HepG2 (cell line): Measurements from ENCODE around the gene CCND1. TPM values are rescaled to one million over a fixed set of nuclear protein-coding genes. Genes with fewer than 3 reads are reported as not detected.

Source experiments
- ATAC-seq: fragments of 200-7000 bp; cut with Tn5 transposase; 3 replicates; pipeline ENCODE4 v1.9.1; 2020; ENCODE audit warnings: mild to moderate bottlenecking, moderate library complexity
- BruUV-seq: library from RNA; stranded (reverse); fragments of 400-500 nt; replicated peaks from 2 replicates; lab custom pipeline; 2021; lab: Mats Ljungman, UMichigan
- CTCF ChIA-PET: fragments of 300-600 bp; formaldehyde crosslinking; extraction: SDS; loops from one replicate; lab custom pipeline; 2021; ENCODE audit warnings: low total read pairs, inconsistent platforms, low intra/inter-chr PET ratio; lab: Yijun Ruan, JAX
- POLR2A ChIA-PET: fragments of 350-600 bp; sonication (Branson Sonifier 250); formaldehyde crosslinking; loops from one replicate; lab custom pipeline; 2020; ENCODE audit warnings: antibody characterized with exemption, inconsistent platforms; lab: Yijun Ruan, JAX
- DNase-seq: peaks from one replicate; pipeline ENCODE4 v3.0.0-alpha.2; 2015; ENCODE audit warnings: low spot score
- FAIRE-seq: peaks from 3 replicates; lab custom pipeline; 2011; peaks lifted over from hg19 to GRCh38; lab: Jason Lieb, UNC
- H2AFZ ChIP-seq: one replicate; pipeline ENCODE4 v1.6.1; 2011; ENCODE audit warnings: low read length, inconsistent platforms
- H3K27ac ChIP-seq: fragments of 300-600 bp; 3 replicates; pipeline ENCODE4 v1.8.0; 2011; ENCODE audit warnings: mixed run types, mild to moderate bottlenecking, mixed read lengths, low read length, inconsistent platforms; ENCODE audit not compliant: insufficient read depth; ENCODE audit errors: extremely low read length
- H3K27me3 ChIP-seq, 2 experiments: fragments of 200-600 bp in 1 of 2; 2 replicates in 1 of 2; 3 replicates in 1 of 2; pipeline versions ENCODE4 v1.6.0 to v1.8.0; 2011; ENCODE audit warnings: low read length in 2 of 2, mild to moderate bottlenecking in 2 of 2, moderate library complexity in 2 of 2, inconsistent platforms in 1 of 2; ENCODE audit not compliant: insufficient read depth in 2 of 2, control insufficient read depth in 1 of 2
- H3K36me3 ChIP-seq, 2 experiments: fragments of 200-600 bp in 1 of 2; replicated peaks in 1 of 2; 2 replicates in 1 of 2; 3 replicates in 1 of 2; pipeline versions ENCODE4 v1.5.1 to v1.8.0; 2011; ENCODE audit warnings: low read length in 2 of 2, inconsistent platforms in 1 of 2; ENCODE audit not compliant: insufficient read depth in 2 of 2, control insufficient read depth in 1 of 2
- H3K4me1 ChIP-seq: 2 replicates; pipeline ENCODE4 v1.5.1; 2012; ENCODE audit warnings: low read length, inconsistent platforms; ENCODE audit not compliant: insufficient read depth
- H3K4me2 ChIP-seq: 2 replicates; pipeline ENCODE4 v1.6.0; 2011; ENCODE audit warnings: low read depth, low read length, inconsistent platforms
- H3K4me3 ChIP-seq, 3 experiments: fragments of 200-600 bp in 1 of 3; sonication (generic), shearing (Covaris generic) in 1 of 3; replicated peaks in 1 of 3; 2 replicates each; pipeline ENCODE4 v1.5.1; 2011 to 2016; ENCODE audit warnings: low read length in 3 of 3, inconsistent platforms in 2 of 3, low read depth in 2 of 3, mild to moderate bottlenecking in 2 of 3, control low read depth in 1 of 3, mixed read lengths in 1 of 3; ENCODE audit not compliant: insufficient read depth in 1 of 3
- H3K79me2 ChIP-seq: one replicate; pipeline ENCODE4 v1.6.1; 2011; ENCODE audit warnings: low read length, inconsistent platforms; ENCODE audit not compliant: insufficient read depth
- H3K9ac ChIP-seq: 2 replicates; pipeline ENCODE4 v1.6.0; 2011; ENCODE audit warnings: mild to moderate bottlenecking, low read depth, low read length, inconsistent platforms; ENCODE audit not compliant: insufficient read depth
- H3K9me3 ChIP-seq: 2 replicates; pipeline ENCODE4 v1.5.1; 2012; ENCODE audit warnings: mild to moderate bottlenecking, low read length
- H4K20me1 ChIP-seq: 2 replicates; pipeline ENCODE4 v1.6.0; 2011; ENCODE audit warnings: inconsistent platforms, mild to moderate bottlenecking, low read length, moderate library complexity; ENCODE audit not compliant: insufficient read depth
- ADNP ChIP-seq: sonication (generic); formaldehyde crosslinking; IDR thresholded peaks from 2 replicates; pipeline ENCODE4 v1.4.0; 2020; ENCODE audit warnings: missing genetic modification reagents
- NR2F6 ChIP-seq, 2 experiments: IDR thresholded peaks; 2 replicates each; pipeline ENCODE4 v1.6.1; 2016; ENCODE audit warnings: antibody characterized with exemption in 1 of 2, mild to moderate bottlenecking in 1 of 2
- RFX3 ChIP-seq: IDR thresholded peaks from 2 replicates; pipeline ENCODE4 v1.6.1; 2016; ENCODE audit warnings: missing biosample characterization, missing genetic modification reagents
- SIX4 ChIP-seq: sonication (generic); formaldehyde crosslinking; IDR thresholded peaks from 2 replicates; pipeline ENCODE4 v1.4.0; 2020; ENCODE audit warnings: missing genetic modification reagents
- ZNF263 ChIP-seq: sonication (generic); formaldehyde crosslinking; IDR thresholded peaks from 2 replicates; pipeline ENCODE4 v1.4.0; 2020; ENCODE audit warnings: missing genetic modification reagents
- ZNF605 ChIP-seq: sonication (generic); formaldehyde crosslinking; IDR thresholded peaks from 2 replicates; pipeline ENCODE4 v1.8.0; 2022; ENCODE audit warnings: mild to moderate bottlenecking, missing genetic modification reagents
- ZNF646 ChIP-seq: sonication (generic); formaldehyde crosslinking; IDR thresholded peaks from 2 replicates; pipeline ENCODE4 v1.9.0; 2021; ENCODE audit warnings: mild to moderate bottlenecking, missing genetic modification reagents
- ZNF674 ChIP-seq: sonication (generic); formaldehyde crosslinking; IDR thresholded peaks from 2 replicates; pipeline ENCODE4 v1.5.0; 2020; ENCODE audit warnings: low read depth, mild to moderate bottlenecking, missing genetic modification reagents
- ZNF737 ChIP-seq: sonication (generic); formaldehyde crosslinking; IDR thresholded peaks from 2 replicates; pipeline ENCODE4 v1.5.0; 2020; ENCODE audit warnings: missing genetic modification reagents, mild to moderate bottlenecking, borderline replicate concordance
- ZNF768 ChIP-seq: sonication (generic); formaldehyde crosslinking; IDR thresholded peaks from 2 replicates; pipeline ENCODE4 v1.4.0; 2020; ENCODE audit warnings: missing genetic modification reagents
- ZNF772 ChIP-seq: sonication (generic); formaldehyde crosslinking; IDR thresholded peaks from 2 replicates; pipeline ENCODE4 v1.5.0; 2020; ENCODE audit warnings: mild to moderate bottlenecking, missing genetic modification reagents
- ZNF841 ChIP-seq: sonication (generic); formaldehyde crosslinking; IDR thresholded peaks from 2 replicates; pipeline ENCODE4 v1.8.1; 2023; ENCODE audit warnings: missing genetic modification reagents, borderline replicate concordance
- ZSCAN20 ChIP-seq: sonication (generic); formaldehyde crosslinking; IDR thresholded peaks from 2 replicates; pipeline ENCODE4 v1.4.0; 2020; ENCODE audit warnings: missing genetic modification reagents, mild to moderate bottlenecking, borderline replicate concordance
- whole genome bisulfite sequencing: methylation state at CpG from one replicate; pipeline ENCODE4 v1.1.6; 2017; ENCODE audit warnings: low lambda C conversion rate; 5-methylcytosine and 5-hydroxymethylcytosine counted together
- in situ Hi-C: cut with HindIII; loops from 2 replicates; pipeline ENCODE4 v1.10.0; 2017; ENCODE audit warnings: low pct_unique_long_range_greater_than_20kb; ENCODE audit not compliant: extremely low pct_ligation_motif_present
- intact Hi-C: fragments of 100-400 bp; cut with micrococcal nuclease; formaldehyde crosslinking; loops from one replicate; pipeline ENCODE4 v1.10.0; 2022; ENCODE audit not compliant: unreplicated experiment
- polyA plus RNA-seq, 8 experiments: library from polyadenylated mRNA; depleted of rRNA in 3 of 8; stranded (reverse) in 7 of 8; unstranded in 1 of 8; fragments of >200 nt; fragmentation: Illumina TruSeq in 4 of 8; extraction: Trizol in 4 of 8; gene quantifications; 2 replicates each; pipeline versions ENCODE4 v1.2.1 to v1.2.3, GENCODE V29; 2011 to 2016; ENCODE audit warnings: low read depth in 4 of 8, missing spikeins in 1 of 8, mixed read lengths in 1 of 8; ENCODE audit not compliant: insufficient read depth in 1 of 8
- total RNA-seq, 5 experiments: library from RNA; depleted of rRNA; stranded (reverse); fragments of >200 nt; fragmentation: Illumina TruSeq; extraction: Trizol; gene quantifications; 2 replicates each; pipeline ENCODE4 v1.2.3, GENCODE V29; 2016; ENCODE audit warnings: low read depth in 1 of 5
- TF ChIP-seq, protein P1 (sequence below): sonication (generic); formaldehyde crosslinking; IDR thresholded peaks from 2 replicates; pipeline ENCODE4 v1.8.0; 2022; ENCODE audit warnings: mild to moderate bottlenecking, missing genetic modification reagents
- TF ChIP-seq, protein P2 (sequence below): sonication (generic); formaldehyde crosslinking; IDR thresholded peaks from 2 replicates; pipeline ENCODE4 v1.4.0; 2020; ENCODE audit warnings: missing genetic modification reagents

Gene CCND1
- total and polyA plus RNA-seq, 2 of the 13 experiments (the other 11 are each of a cell fraction or from before 2014, with no cell fraction given), result 107 to 136 TPM

- no peaks in the 10 kb centered on the region for H3K36me3 ChIP-seq
- H3K27ac ChIP-seq, result no peak overlapping the region
- BruUV-seq, result no TSS peak
- intact Hi-C loops (no loop called here), in situ Hi-C loops (no loop called here)
- H3K9ac ChIP-seq, result no peak overlapping the region
- POLR2A ChIA-PET, result no interaction called here
- H3K4me1 ChIP-seq, result peaks cover 62% of the 10 kb centered on the region
- no peak for DNase-seq
- peaks cover 2 to 34% of the 10 kb centered on the region in 2 experiments; a peak in 3 of 5 replicates for H3K27me3 ChIP-seq
- no peaks in the 10 kb centered on the region for H3K79me2 ChIP-seq
- no peaks in the 10 kb centered on the region for H4K20me1 ChIP-seq
- WGBS, result 46% methylated on average over 13 of the region's 15 CpGs
- no peaks in the 10 kb centered on the region for H3K9me3 ChIP-seq
- no peak overlapping the region for H3K4me2 ChIP-seq
- ATAC-seq, result no peak
- CTCF ChIA-PET, result no interaction called here
- H2AFZ ChIP-seq, result no peak overlapping the region
- H3K4me3 ChIP-seq, result no peak overlapping the region
- FAIRE-seq, result no peak
- TF ChIP-seq RFX3 (no peak), ZSCAN20 (no peak), ZNF768 (CRISPR knock-in tag) (peak; percentile 96), ZNF772 (no peak), ZNF841 (CRISPR knock-in tag) (no peak), ZNF263 (CRISPR knock-in tag) (peak; percentile 52; the same call in 1 of the 2 replicates), ZNF605 (CRISPR knock-in tag) (no peak), SIX4 (CRISPR knock-in tag) (peak; percentile 67), ZNF646 (no peak), ADNP (CRISPR knock-in tag) (no peak), ZNF737 (CRISPR knock-in tag) (no peak), NR2F6 (IDR thresholded peaks at IDR 0.05) (no peak), NR2F6 (CRISPR knock-in tag; IDR thresholded peaks at IDR 0.05) (no peak), ZNF674 (CRISPR knock-in tag) (no peak)
- TF ChIP-seq, protein P1, sequence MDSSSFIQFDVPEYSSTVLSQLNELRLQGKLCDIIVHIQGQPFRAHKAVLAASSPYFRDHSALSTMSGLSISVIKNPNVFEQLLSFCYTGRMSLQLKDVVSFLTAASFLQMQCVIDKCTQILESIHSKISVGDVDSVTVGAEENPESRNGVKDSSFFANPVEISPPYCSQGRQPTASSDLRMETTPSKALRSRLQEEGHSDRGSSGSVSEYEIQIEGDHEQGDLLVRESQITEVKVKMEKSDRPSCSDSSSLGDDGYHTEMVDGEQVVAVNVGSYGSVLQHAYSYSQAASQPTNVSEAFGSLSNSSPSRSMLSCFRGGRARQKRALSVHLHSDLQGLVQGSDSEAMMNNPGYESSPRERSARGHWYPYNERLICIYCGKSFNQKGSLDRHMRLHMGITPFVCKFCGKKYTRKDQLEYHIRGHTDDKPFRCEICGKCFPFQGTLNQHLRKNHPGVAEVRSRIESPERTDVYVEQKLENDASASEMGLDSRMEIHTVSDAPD, result no peak
- TF ChIP-seq, protein P2, sequence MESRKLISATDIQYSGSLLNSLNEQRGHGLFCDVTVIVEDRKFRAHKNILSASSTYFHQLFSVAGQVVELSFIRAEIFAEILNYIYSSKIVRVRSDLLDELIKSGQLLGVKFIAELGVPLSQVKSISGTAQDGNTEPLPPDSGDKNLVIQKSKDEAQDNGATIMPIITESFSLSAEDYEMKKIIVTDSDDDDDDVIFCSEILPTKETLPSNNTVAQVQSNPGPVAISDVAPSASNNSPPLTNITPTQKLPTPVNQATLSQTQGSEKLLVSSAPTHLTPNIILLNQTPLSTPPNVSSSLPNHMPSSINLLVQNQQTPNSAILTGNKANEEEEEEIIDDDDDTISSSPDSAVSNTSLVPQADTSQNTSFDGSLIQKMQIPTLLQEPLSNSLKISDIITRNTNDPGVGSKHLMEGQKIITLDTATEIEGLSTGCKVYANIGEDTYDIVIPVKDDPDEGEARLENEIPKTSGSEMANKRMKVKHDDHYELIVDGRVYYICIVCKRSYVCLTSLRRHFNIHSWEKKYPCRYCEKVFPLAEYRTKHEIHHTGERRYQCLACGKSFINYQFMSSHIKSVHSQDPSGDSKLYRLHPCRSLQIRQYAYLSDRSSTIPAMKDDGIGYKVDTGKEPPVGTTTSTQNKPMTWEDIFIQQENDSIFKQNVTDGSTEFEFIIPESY (CRISPR knock-in tag), result peak; percentile 68; the same call in 1 of the 2 replicates
These were observed 56.0 kb downstream of the CCND1 start for GRCh38 chr11:69696749-69697468.
